Measurements from ENCODE around the gene SPC25. TPM values are rescaled to one million over a fixed set of nuclear protein-coding genes. Genes with fewer than 3 reads are reported as not detected.
A peak's percentile ranks its signal among the peaks of the same experiment; 100 is the strongest.

The SPC25 gene
- total and polyA plus RNA-seq, 2 experiments from 2014 or later = 23.4 to 72.7 TPM

GRCh38 chr2:168926621-168927386 is 36.6 kb upstream of the SPC25 start (continued):
- no peak for TF ChIP-seq ZNF462 (CRISPR knock-in tag; IDR thresholded peaks at IDR 0.05)

GRCh38 chr2:168920504-168921157 is 30.4 kb upstream of the SPC25 start:
- DNase-seq (ENCODE audit: low spot score) = peak; percentile 65
- Histone ChIP-seq H4K20me1 (replicated peaks; ENCODE audit: insufficient read depth) (no peaks in the 10 kb centered on the region), H2AFZ (no peak overlapping the region), H3K9me2 (ENCODE audit: insufficient read depth) (no peaks in the 10 kb centered on the region), H3K27ac (ENCODE audit: low read depth) (no peak overlapping the region), H3F3A (replicated peaks; ENCODE audit: low read depth) (no peaks in the 10 kb centered on the region), H3K36me3 (ENCODE audit: insufficient read depth) (peaks cover 5% of the 10 kb centered on the region; the same call in 1 of the 2 replicates), H3K4me1 (ENCODE audit: insufficient read depth) (peaks cover 6% of the 10 kb centered on the region; the same call in 1 of the 2 replicates), H3K4me2 (no peak overlapping the region), H3K27me3 (ENCODE audit: insufficient read depth) (no peaks in the 10 kb centered on the region), H3K4me3 (no peak overlapping the region), H3K79me2 (replicated peaks; ENCODE audit: insufficient read depth) (no peaks in the 10 kb centered on the region)
- Mint-ChIP-seq H3K4me1 (peaks cover 7% of the 10 kb centered on the region), H3K36me3 (ENCODE audit: low read depth) (peaks cover 5% of the 10 kb centered on the region; the same call in 2 of the 3 replicates), H3K27me3 (ENCODE audit: insufficient read depth, low read depth, poor library complexity) (peaks cover 4% of the 10 kb centered on the region), H3K9me3 (peaks cover 7% of the 10 kb centered on the region; the same call in 2 of the 3 replicates), H3K4me3 (no peak overlapping the region), H3K27ac (peak overlapping the region; percentile 26; the same call in 1 of the 2 replicates)
- TF ChIP-seq CTCF (conservative IDR thresholded peaks at IDR 0.05; ENCODE audit: low read depth in 2 of 2) (peak; percentile 65 to 86), POLR2AphosphoS5 (IDR thresholded peaks at IDR 0.05; ENCODE audit: low read depth) (no peak), NANOG (IDR thresholded peaks at IDR 0.05; ENCODE audit: borderline replicate concordance) (no peak), EZH2 (IDR thresholded peaks at IDR 0.05; ENCODE audit: low read depth, unreplicated experiment) (no peak)
- no peak; the same call in 2 of the 3 replicates for ATAC-seq
